Activated B cell treated with CpG ODN at 0.5 μM for 24 hours (primary cell): ENCODE results near the gene GPR176. TPM values are rescaled to one million over a fixed set of nuclear protein-coding genes. Genes with fewer than 3 reads are reported as not detected.

Experiments
- ATAC-seq: fragments of 200-7000 bp; cut with Tn5 transposase; one replicate; pipeline ENCODE4 v1.10.0; 2021; ENCODE audit warnings: low read depth, mild to moderate bottlenecking, moderate library complexity
- CTCF ChIA-PET: fragments of 350-600 bp; sonication (Branson Sonifier 250); formaldehyde crosslinking; loops from one replicate; lab custom pipeline; 2021; ENCODE audit warnings: antibody characterized with exemption; lab: Charles Lee
- POLR2A ChIA-PET: fragments of 350-600 bp; sonication (Branson Sonifier 250); formaldehyde crosslinking; loops from one replicate; lab custom pipeline; 2021; ENCODE audit warnings: antibody characterized with exemption; lab: Charles Lee
- DNase-seq: peaks from one replicate; pipeline ENCODE4 v3.0.0; 2022
- H3K27ac Mint-ChIP-seq: one replicate; pipeline ENCODE4 v1.8.0; 2020; ENCODE audit warnings: mixed read lengths
- H3K27me3 Mint-ChIP-seq: one replicate; pipeline ENCODE4 v1.8.0; 2021; ENCODE audit warnings: mixed read lengths
- H3K36me3 Mint-ChIP-seq: one replicate; pipeline ENCODE4 v1.8.0; 2021; ENCODE audit warnings: low read depth, mixed read lengths
- H3K4me1 Mint-ChIP-seq: one replicate; pipeline ENCODE4 v1.8.0; 2021; ENCODE audit warnings: mixed read lengths
- H3K4me3 Mint-ChIP-seq: one replicate; pipeline ENCODE4 v1.8.0; 2020; ENCODE audit warnings: mild to moderate bottlenecking, mixed read lengths
- H3K9me3 Mint-ChIP-seq: one replicate; pipeline ENCODE4 v1.8.0; 2020; ENCODE audit warnings: mixed read lengths
- intact Hi-C: fragments of 100-400 bp; cut with micrococcal nuclease; formaldehyde crosslinking; loops from one replicate; pipeline ENCODE4 v1.15.1; 2024
- total RNA-seq: library from RNA; stranded (reverse); gene quantifications from 2 replicates; pipeline ENCODE4 v1.2.3, GENCODE V29; 2022
- TF ChIP-seq, protein P1 (sequence below): fragments of 200-600 bp; IDR thresholded peaks from one replicate; pipeline ENCODE4 v1.8.0; 2022; ENCODE audit warnings: antibody characterized with exemption, mild to moderate bottlenecking

GPR176 gene
- total RNA-seq, 1 donor from 2014 or later: not detected

DNA sequence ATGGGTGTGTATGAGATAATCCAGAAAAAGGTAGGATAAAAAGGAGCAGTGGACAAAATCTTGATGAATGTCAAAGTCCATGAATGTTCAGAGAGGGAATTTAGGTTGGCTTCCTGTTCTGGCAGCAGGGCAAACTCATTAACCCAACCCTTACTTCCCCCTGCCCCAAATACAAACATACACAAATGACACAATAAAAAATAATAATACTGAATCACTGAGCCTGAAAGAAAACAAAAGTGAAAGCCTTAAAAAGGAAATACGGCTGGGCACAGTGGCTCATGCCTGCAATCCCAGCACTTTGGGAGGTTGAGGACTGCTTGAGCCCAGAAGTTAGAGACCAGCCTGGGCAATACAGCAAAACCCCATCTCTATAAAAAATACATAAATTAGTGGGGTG lies 62.9 kb downstream of the GPR176 start:
- no peak for ATAC-seq
- TF ChIP-seq, protein P1, sequence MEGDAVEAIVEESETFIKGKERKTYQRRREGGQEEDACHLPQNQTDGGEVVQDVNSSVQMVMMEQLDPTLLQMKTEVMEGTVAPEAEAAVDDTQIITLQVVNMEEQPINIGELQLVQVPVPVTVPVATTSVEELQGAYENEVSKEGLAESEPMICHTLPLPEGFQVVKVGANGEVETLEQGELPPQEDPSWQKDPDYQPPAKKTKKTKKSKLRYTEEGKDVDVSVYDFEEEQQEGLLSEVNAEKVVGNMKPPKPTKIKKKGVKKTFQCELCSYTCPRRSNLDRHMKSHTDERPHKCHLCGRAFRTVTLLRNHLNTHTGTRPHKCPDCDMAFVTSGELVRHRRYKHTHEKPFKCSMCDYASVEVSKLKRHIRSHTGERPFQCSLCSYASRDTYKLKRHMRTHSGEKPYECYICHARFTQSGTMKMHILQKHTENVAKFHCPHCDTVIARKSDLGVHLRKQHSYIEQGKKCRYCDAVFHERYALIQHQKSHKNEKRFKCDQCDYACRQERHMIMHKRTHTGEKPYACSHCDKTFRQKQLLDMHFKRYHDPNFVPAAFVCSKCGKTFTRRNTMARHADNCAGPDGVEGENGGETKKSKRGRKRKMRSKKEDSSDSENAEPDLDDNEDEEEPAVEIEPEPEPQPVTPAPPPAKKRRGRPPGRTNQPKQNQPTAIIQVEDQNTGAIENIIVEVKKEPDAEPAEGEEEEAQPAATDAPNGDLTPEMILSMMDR: no peak
- Mint-ChIP-seq H3K4me1 (no peaks in the 10 kb centered on the region), H3K27ac (no peak overlapping the region), H3K9me3 (no peaks in the 10 kb centered on the region), H3K27me3 (peaks cover 5% of the 10 kb centered on the region), H3K4me3 (no peak overlapping the region), H3K36me3 (no peaks in the 10 kb centered on the region)
- no peak for DNase-seq
- intact Hi-C loops: no loop called here
- CTCF ChIA-PET: no interaction called here
- POLR2A ChIA-PET: no interaction called here

DNA sequence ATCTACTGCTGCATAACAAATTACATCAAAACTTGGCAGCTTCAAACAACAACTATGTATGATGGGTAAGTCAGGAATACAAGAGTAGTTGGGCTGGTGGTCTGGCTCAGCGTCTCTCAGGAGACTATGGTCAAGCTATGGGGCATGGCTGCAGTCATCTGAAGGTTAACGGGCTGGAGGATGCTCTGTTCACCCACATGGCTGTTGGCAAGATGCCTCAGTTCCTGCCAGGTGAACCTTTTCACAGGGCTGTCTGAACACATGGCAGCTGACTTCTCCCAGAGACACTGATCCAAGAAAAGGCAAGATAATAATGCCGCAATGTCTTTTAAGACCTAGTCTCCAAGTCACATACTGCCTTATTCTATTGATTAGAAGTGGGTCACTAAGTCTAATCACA lies 63.7 kb downstream of the GPR176 start:
- Mint-ChIP-seq H3K9me3 (no peaks in the 10 kb centered on the region), H3K27ac (no peak overlapping the region), H3K4me1 (no peaks in the 10 kb centered on the region), H3K36me3 (no peaks in the 10 kb centered on the region), H3K4me3 (no peak overlapping the region), H3K27me3 (peaks cover 5% of the 10 kb centered on the region)
- ATAC-seq: no peak
- DNase-seq: no peak
- POLR2A ChIA-PET: no interaction called here
- intact Hi-C loops: no loop called here
- CTCF ChIA-PET: no interaction called here
- TF ChIP-seq, protein P1: no peak

DNA sequence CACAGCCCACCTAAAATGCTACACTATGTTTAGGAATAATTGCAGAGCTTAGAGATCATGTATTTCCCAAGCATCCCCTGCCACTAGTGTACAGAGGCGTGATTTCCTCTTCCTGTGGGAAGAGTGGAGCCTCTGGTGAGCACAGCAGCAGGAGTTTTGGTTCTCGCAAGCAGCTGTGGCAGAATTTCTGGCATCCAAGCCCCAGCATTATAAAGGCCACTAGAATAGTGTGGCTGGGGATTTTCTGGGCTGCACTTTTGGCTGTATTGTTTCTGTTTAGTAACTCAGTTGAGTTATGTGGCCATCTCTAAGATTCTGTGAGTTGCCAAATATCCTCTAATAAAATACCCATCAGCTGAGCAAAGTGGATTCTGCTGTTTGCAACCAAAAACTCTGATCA lies 64.7 kb downstream of the GPR176 start:
- Mint-ChIP-seq H3K36me3 (no peaks in the 10 kb centered on the region), H3K4me3 (no peak overlapping the region), H3K27me3 (peaks cover 2% of the 10 kb centered on the region), H3K4me1 (no peaks in the 10 kb centered on the region), H3K27ac (no peak overlapping the region), H3K9me3 (no peaks in the 10 kb centered on the region)
- POLR2A ChIA-PET: no interaction called here
- intact Hi-C loops: no loop called here
- DNase-seq: no peak
- TF ChIP-seq, protein P1: no peak
- CTCF ChIA-PET: no interaction called here
- no peak for ATAC-seq

DNA sequence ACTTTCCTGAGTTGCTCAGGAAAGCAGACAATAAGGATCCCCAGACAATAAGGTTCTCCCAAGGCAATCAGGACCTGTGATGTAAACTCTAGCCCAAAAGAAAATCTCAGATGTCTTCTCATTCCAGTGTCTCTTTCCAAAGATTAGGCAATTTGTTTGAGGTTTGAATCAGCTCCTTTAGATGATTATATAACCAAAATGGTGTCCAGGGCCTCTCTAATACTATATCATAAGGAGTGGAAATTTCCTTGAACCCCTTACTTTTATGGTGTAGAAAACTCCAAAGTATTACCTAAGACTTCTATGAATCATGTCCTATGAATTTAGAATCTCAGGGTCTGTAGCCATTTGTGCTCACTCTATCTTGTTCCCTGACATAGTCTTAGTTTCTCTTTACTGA lies 65.9 kb downstream of the GPR176 start:
- H3K27ac Mint-ChIP-seq: no peak overlapping the region
- DNase-seq: no peak
- peaks cover under 1% of the 10 kb centered on the region for H3K27me3 Mint-ChIP-seq
- ATAC-seq: no peak
- H3K4me3 Mint-ChIP-seq: no peak overlapping the region
- H3K36me3 Mint-ChIP-seq: no peaks in the 10 kb centered on the region
- ChIA-PET CTCF (no interaction called here), POLR2A (no interaction called here)
- intact Hi-C loops: no loop called here
- H3K9me3 Mint-ChIP-seq: no peaks in the 10 kb centered on the region
- H3K4me1 Mint-ChIP-seq: no peaks in the 10 kb centered on the region
- TF ChIP-seq, protein P1: no peak

DNA sequence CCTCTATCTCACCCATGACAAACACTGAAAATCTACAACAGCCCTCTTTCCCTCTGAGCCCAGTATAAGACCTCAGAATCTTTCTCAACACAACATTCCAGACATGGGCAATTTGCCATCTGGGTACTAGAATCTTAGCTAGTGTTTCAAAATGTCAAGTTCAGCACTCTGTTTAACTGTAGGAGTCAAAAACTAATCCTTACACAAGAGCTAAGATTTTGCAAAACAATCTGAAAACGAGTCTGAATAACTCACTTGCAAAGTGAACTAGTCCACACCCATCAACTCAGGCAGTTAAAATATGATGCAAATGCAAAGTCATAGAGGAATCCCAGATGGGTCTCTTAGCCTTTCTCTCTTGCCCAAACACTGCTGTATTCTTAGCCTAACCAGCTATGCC lies 67.8 kb downstream of the GPR176 start:
- Mint-ChIP-seq H3K27ac (no peak overlapping the region), H3K27me3 (peaks cover 12% of the 10 kb centered on the region), H3K36me3 (no peaks in the 10 kb centered on the region), H3K9me3 (no peaks in the 10 kb centered on the region), H3K4me1 (no peaks in the 10 kb centered on the region), H3K4me3 (no peak overlapping the region)
- TF ChIP-seq, protein P1: no peak
- ATAC-seq: no peak
- intact Hi-C loops: no loop called here
- POLR2A ChIA-PET: no interaction called here
- CTCF ChIA-PET: no interaction called here
- no peak for DNase-seq
